Medulla oblongata (tissue), 1 donor: ENCODE data around the gene HES6.

Experiments used
- DNase-seq: peaks from one replicate; pipeline ENCODE4 v3.0.0-alpha.2; 2015; ENCODE audit errors: extremely low spot score

HES6 gene

GRCh38 chr2:238202326-238203093, 37.3 kb downstream of the HES6 start:
- no peak for DNase-seq

- DNase-seq = no peak
Measured at GRCh38 chr2:238190445-238190844, 49.4 kb downstream of the HES6 start.
